Panc1 (cell line): ENCODE data around the gene CLMN.

Experiments
- POLR2AphosphoS5 ChIP-seq: IDR thresholded peaks from 2 replicates; pipeline ENCODE4 v1.6.1; 2012; ENCODE audit warnings: mild to moderate bottlenecking, low read depth, low read length, moderate library complexity
- REST ChIP-seq, 2 experiments: IDR thresholded peaks; 2 replicates each; pipeline ENCODE4 v1.6.1; 2011 to 2012; ENCODE audit warnings: low read depth in 2 of 2, control low read depth in 1 of 2, low read length in 1 of 2, mild to moderate bottlenecking in 1 of 2, moderate library complexity in 1 of 2; ENCODE audit not compliant: insufficient read depth in 1 of 2
- SIN3A ChIP-seq: IDR thresholded peaks from 2 replicates; pipeline ENCODE4 v1.6.1; 2012; ENCODE audit warnings: low read depth, mild to moderate bottlenecking, low read length, moderate library complexity, borderline replicate concordance; ENCODE audit not compliant: insufficient read depth
- TCF7L2 ChIP-seq: IDR thresholded peaks from 2 replicates; pipeline ENCODE4 v1.6.1; 2011; ENCODE audit warnings: mild to moderate bottlenecking, low read depth, low read length, inconsistent platforms
- TF ChIP-seq, protein P1 (sequence below): fragments of 450-650 bp; IDR thresholded peaks from 2 replicates; pipeline ENCODE4 v1.5.1; 2017; ENCODE audit warnings: mild to moderate bottlenecking

GRCh38 chr14:95354834-95355233 lies 35.1 kb upstream of the CLMN start:
- TF ChIP-seq POLR2AphosphoS5 (no peak), SIN3A (no peak), TCF7L2 (no peak), REST (IDR thresholded peaks at IDR 0.05; ENCODE audit: insufficient read depth in 1 of 2, low read depth in 2 of 2, low read length in 1 of 2) (no peak)
- TF ChIP-seq, protein P1, sequence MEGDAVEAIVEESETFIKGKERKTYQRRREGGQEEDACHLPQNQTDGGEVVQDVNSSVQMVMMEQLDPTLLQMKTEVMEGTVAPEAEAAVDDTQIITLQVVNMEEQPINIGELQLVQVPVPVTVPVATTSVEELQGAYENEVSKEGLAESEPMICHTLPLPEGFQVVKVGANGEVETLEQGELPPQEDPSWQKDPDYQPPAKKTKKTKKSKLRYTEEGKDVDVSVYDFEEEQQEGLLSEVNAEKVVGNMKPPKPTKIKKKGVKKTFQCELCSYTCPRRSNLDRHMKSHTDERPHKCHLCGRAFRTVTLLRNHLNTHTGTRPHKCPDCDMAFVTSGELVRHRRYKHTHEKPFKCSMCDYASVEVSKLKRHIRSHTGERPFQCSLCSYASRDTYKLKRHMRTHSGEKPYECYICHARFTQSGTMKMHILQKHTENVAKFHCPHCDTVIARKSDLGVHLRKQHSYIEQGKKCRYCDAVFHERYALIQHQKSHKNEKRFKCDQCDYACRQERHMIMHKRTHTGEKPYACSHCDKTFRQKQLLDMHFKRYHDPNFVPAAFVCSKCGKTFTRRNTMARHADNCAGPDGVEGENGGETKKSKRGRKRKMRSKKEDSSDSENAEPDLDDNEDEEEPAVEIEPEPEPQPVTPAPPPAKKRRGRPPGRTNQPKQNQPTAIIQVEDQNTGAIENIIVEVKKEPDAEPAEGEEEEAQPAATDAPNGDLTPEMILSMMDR = no peak
